Measurements from ENCODE around the gene UCMA. TPM values are rescaled to one million over a fixed set of nuclear protein-coding genes. Genes with fewer than 3 reads are reported as not detected.

The UCMA gene
- total and polyA plus RNA-seq, 2 of the 4 experiments (the other 2 are of a cell fraction), result not detected

DNA sequence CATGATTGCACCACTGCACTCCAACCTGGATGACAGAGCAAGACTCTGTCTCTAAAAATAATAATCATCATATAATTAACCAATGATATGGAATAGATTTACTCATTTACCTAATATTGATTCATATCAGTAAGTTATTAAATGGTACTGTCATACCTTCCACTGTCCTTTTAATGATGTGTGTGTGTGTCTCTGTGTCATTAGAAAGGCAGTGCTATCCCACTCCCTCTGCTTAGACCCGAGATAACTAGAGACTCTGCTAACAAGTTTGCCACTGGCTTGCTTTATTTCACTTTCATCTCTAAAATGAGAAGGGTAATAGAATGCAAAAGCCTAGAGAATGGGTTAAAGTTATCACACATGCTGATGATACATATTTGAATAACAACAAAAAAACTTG is 51.8 kb downstream of the UCMA start:
- Histone ChIP-seq H3K23ac (ENCODE audit: low read depth, low read length) (no peak overlapping the region), H3K79me1 (ENCODE audit: low read depth in 1 of 2, low read length in 2 of 2) (no peaks in the 10 kb centered on the region), H2AK9ac (replicated peaks; ENCODE audit: low read depth, low read length, poor library complexity) (no peak overlapping the region), H4K91ac (ENCODE audit: insufficient read depth, low read depth, low read length) (no peak overlapping the region), H3K4me1 (ENCODE audit: control insufficient read depth, insufficient read depth, low read length) (no peaks in the 10 kb centered on the region; the same call in 1 of the 2 replicates), H3K56ac (ENCODE audit: extremely low read depth, insufficient read depth, low read length) (no peak overlapping the region), H2AFZ (replicated peaks; ENCODE audit: low read length, poor library complexity) (no peak overlapping the region), H4K5ac (ENCODE audit: low read depth, low read length) (no peak overlapping the region), H3K9ac (ENCODE audit: low read depth, low read length) (no peak overlapping the region), H2AK5ac (ENCODE audit: low read depth, low read length) (no peak overlapping the region), H2BK5ac (ENCODE audit: low read depth, low read length, poor library complexity, severe bottlenecking) (no peak overlapping the region), H2BK120ac (ENCODE audit: low read depth, low read length) (no peak overlapping the region), H3K27me3 (ENCODE audit: control insufficient read depth, insufficient read depth, low read length) (no peaks in the 10 kb centered on the region), H3K36me3 (ENCODE audit: control insufficient read depth, insufficient read depth, low read length) (peaks cover 10% of the 10 kb centered on the region), H3K9me3 (ENCODE audit: control insufficient read depth, insufficient read depth, low read length) (no peaks in the 10 kb centered on the region), H3K14ac (replicated peaks; ENCODE audit: low read depth, low read length) (no peak overlapping the region), H3K18ac (ENCODE audit: low read depth, low read length) (no peak overlapping the region), H3K9me1 (ENCODE audit: insufficient read depth, low read length) (no peaks in the 10 kb centered on the region), H4K20me1 (ENCODE audit: insufficient read depth, low read length) (no peaks in the 10 kb centered on the region), H4K8ac (ENCODE audit: low read depth in 2 of 2, low read length in 2 of 2) (no peak overlapping the region), H3K4me2 (ENCODE audit: low read depth, low read length) (no peak overlapping the region), H3K4ac (ENCODE audit: low read depth, low read length) (no peak overlapping the region), H2BK15ac (ENCODE audit: low read depth, low read length) (no peak overlapping the region), H3K4me3 (ENCODE audit: insufficient read depth, low read depth, low read length) (no peak overlapping the region), H3K27ac (ENCODE audit: insufficient read depth, low read length) (no peak overlapping the region), H2BK20ac (ENCODE audit: low read depth, low read length) (no peak overlapping the region)
- no peak for TF ChIP-seq FOS (IDR thresholded peaks at IDR 0.05; ENCODE audit: low read depth, low read length)
- DNase-seq (no peak), ATAC-seq (ENCODE audit: low read depth) (no peak)
- in situ Hi-C loops (cut with MboI; ENCODE audit: low sequenced_read_pairs), result no loop called here
- dilution Hi-C loops (cut with HindIII; ENCODE audit: low sequenced_read_pairs, unreplicated experiment), result no loop called here
- CTCF ChIA-PET, result no interaction called here
- no TSS peak for BruUV-seq (replicated peaks)
- POLR2A ChIA-PET (ENCODE audit: unreplicated experiment), result no interaction called here
- intact Hi-C loops (cut with micrococcal nuclease), result no loop called here
- no CpG with 5 or more reads among the region's 1 CpG for WGBS, 2 experiments (ENCODE audit: extremely low coverage in 2 of 2, insufficient read length in 1 of 2)
